GM12864 (cell line): ENCODE measurements around the gene AMACR.

Source experiments
- DNase-seq: peaks from one replicate; pipeline ENCODE4 v3.0.0-alpha.2; 2011; ENCODE audit warnings: low read depth
- H3K4me3 ChIP-seq: 2 replicates; pipeline ENCODE4 v1.5.1; 2011; ENCODE audit warnings: mild to moderate bottlenecking, low read depth, low read length, control low read depth
- CTCF ChIP-seq: IDR thresholded peaks from 2 replicates; pipeline ENCODE4 v1.5.1; 2011; ENCODE audit warnings: low read depth, mild to moderate bottlenecking, moderate library complexity, low read length, control low read depth, inconsistent platforms; ENCODE audit errors: missing control alignments

AMACR gene

GRCh38 chr5:34053133-34053532, 45.3 kb upstream of the AMACR start:
- no peak overlapping the region for H3K4me3 ChIP-seq
- DNase-seq, result no peak
- TF ChIP-seq CTCF, result no peak

DNA sequence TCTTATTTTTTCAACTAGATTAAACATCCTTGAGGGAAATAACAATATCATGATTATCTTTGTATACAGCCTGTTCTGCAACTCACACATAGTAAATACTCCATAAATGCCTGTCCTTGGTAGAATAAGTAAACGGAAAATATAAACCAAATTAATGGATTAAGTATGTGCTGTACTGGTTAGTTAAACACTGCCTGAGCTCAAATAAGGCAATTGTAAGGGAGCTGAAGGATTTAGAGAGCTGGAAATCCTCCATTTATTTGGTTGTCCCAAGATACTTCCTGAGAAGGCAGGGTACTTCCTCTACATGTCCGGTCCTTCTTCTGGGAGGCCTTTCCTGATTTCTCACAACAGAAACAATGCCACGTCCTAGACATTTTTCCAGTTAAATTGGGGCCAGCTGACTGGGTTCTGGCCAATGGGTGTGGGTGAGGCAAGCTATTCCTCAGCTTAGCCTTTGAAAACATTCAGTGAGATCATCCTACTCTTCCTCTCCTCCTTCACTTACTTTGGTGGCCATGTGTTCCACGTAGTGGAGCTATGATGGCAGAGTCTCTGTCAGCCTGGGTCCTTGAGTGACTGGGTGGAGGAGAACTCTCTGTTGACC, 43.6 kb upstream of the AMACR start:
- DNase-seq, result no peak
- no peak for TF ChIP-seq CTCF
- H3K4me3 ChIP-seq, result no peak overlapping the region

GRCh38 chr5:34047774-34048572, 40.1 kb upstream of the AMACR start:
- TF ChIP-seq CTCF, result no peak
- H3K4me3 ChIP-seq, result no peak overlapping the region
- no peak for DNase-seq

DNA sequence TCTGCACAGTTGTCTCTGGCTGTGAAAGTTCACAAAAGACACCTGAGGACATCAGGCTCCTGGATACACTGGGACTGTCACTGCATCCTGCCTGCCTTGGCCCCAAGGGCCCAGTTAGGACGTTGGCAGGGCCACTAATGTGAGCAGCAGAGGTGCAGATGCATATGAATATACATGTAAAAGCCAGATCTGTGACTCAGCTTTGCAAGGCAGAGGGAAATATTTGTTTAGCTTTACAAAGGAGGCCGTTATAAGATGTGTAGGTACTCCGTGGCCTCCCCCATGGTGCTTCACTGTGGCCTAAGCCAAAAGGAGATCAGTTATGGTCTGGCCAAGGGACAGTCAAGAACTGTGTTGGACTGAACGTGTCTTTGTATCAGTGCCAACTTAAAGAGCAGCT, 39.3 kb upstream of the AMACR start:
- TF ChIP-seq CTCF, result no peak
- no peak for DNase-seq
- H3K4me3 ChIP-seq, result no peak overlapping the region

- no peak overlapping the region for H3K4me3 ChIP-seq
- no peak for DNase-seq
- TF ChIP-seq CTCF, result no peak
These were observed 38.1 kb upstream of the AMACR start for GRCh38 chr5:34045996-34046395.

- DNase-seq, result no peak
- no peak for TF ChIP-seq CTCF
- no peak overlapping the region for H3K4me3 ChIP-seq
These were observed 37.2 kb upstream of the AMACR start for GRCh38 chr5:34045023-34045422.
